Fibroblast of the aortic adventitia (primary cell): ENCODE data around the gene LONP1. TPM values are rescaled to one million over a fixed set of nuclear protein-coding genes. Genes with fewer than 3 reads are reported as not detected.
A peak's percentile ranks its signal among the peaks of the same experiment; 100 is the strongest.

Source experiments
- DNase-seq: peaks from one replicate; pipeline ENCODE4 v3.0.0-alpha.2; 2010; ENCODE audit warnings: low read depth
- H3K4me3 ChIP-seq: 2 replicates; pipeline ENCODE4 v1.5.1; 2011; ENCODE audit warnings: low read depth, mild to moderate bottlenecking, control low read depth, low read length, moderate library complexity
- CTCF ChIP-seq: IDR thresholded peaks from 2 replicates; pipeline ENCODE4 v1.5.1; 2011; ENCODE audit warnings: mild to moderate bottlenecking, low read length, control low read depth, inconsistent platforms; ENCODE audit not compliant: insufficient read depth
- total RNA-seq: library from RNA; depleted of rRNA; stranded (reverse); fragments of >200 nt; gene quantifications from 2 replicates; pipeline ENCODE4 v1.2.3, GENCODE V29; 2012; ENCODE audit warnings: low replicate concordance

Gene LONP1
- total RNA-seq, 1 donor = 80.3 TPM

GRCh38 chr19:5719274-5719960 is 529 bp downstream of the LONP1 start:
- no peak for TF ChIP-seq CTCF
- H3K4me3 ChIP-seq = peak overlapping the region; percentile 95
- peak; percentile 40 for DNase-seq

DNA sequence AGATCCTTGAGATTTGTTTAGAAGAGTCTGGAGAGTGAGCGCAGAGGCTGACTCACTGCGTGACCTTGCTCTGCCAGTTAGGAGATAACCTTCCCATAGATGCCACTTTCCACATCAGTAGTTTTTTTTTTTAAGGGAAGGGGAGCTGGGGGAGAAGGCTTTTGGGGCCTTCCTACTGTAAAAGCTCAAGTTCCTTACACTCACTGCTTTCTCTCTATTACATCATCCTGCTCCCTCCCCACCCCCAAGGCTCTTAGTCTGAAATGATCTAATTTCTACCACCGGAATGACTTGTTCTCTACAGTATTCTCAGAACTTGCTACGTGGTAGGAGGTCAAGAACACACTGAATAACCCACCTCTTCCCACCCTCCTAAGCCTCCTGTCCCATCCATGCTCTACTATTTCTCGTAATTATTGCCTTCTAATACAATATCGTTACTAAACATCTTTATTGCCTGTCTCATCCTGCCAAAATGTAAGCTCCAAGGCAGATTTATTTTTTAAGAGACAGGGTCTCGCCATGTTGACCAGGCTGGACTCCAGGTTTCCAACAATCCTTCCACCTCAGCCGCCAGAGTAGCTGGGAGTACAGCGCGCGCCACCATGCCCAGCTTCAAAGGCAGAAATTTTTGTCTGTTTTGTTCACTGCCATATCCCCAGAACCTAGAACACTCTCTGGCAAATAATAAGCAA is 1.2 kb downstream of the LONP1 start:
- peak; percentile 95 for DNase-seq
- TF ChIP-seq CTCF = no peak
- peak overlapping the region; percentile 95 for H3K4me3 ChIP-seq

GRCh38 chr19:5718037-5718578 is 1.8 kb downstream of the LONP1 start:
- no peak for TF ChIP-seq CTCF
- H3K4me3 ChIP-seq = peak overlapping the region; percentile 95
- peak; percentile 45 for DNase-seq

DNA sequence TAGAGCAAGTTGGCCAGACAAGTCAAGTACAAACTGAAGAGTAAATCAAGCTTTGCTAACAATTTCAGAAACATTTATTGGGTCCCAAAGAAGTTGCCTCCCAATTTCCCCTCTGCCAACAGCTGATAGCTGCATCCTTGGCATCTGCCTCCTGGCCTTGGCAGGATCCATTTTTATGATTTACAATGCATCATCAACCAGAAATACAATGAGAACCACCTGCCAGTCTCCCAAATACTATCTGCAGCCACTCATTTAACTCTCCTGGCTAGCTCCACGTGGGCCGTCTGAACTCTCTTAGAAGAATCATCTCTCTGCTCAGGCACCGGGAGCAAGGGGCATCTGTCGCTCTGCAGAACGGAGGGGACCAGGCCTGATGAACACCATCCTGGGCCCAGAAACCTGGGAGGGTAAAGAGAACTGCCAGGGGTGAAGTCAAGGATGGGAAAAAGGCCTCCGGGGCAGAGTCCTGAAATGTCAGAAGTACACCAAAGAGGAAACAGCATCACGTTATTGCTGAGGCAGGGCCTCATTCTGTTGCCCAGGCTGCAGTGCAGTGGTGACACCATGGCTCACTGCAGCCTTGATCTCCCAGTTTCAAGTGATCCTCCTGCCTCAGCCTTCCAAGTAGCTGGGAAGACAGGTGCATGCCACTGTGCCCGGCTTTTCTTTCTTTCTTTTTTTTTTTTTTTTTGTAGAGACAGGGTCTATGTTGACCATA is 2.6 kb downstream of the LONP1 start:
- peak overlapping the region; percentile 95 for H3K4me3 ChIP-seq
- DNase-seq = no peak
- TF ChIP-seq CTCF = no peak

DNA sequence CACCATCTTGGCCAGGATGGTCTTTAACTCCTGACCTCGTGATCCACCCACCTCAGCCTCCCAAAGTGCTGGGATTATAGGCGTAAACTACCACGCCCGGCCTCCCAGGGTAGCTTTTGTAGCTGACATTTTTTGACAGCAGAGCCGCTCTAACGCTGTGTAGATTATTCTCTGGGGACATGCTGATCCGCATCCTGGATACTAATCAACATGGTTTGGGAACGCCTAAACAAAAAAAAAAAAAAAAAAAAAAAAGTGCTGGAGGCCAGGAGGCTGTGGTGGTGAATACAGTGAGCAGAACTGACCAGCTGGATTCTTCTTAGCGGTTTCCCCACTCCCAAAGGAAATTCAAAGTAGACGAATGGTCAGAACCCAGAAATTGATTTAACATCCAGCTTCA is 5.1 kb downstream of the LONP1 start:
- H3K4me3 ChIP-seq = no peak overlapping the region
- DNase-seq = no peak
- no peak for TF ChIP-seq CTCF

DNA sequence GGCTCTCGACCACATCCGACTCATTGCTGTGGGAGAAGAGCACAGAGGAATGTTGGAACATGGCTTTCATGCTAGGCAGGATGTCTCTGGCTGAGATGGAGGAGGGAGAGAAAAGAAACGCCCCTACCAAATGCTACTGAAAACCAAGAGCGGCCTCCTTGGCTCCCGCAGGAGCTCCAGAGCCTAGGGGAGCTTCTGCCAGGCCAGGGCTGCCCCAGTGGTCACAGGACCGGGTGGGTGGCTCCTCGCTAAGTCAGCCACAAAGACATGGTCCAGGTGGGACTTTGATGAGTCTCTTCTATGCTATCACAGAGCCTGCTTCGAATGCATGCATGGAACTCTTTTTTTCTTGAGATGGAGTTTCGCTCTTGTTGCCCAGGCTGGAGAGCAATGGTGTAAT is 6.7 kb downstream of the LONP1 start:
- no peak for DNase-seq
- no peak for TF ChIP-seq CTCF
- no peak overlapping the region for H3K4me3 ChIP-seq
